Astrocyte (in vitro differentiated cells and primary cell): ENCODE data around the gene NCOA1.

Source experiments
- CTCF ChIP-seq: IDR thresholded peaks from 2 replicates; pipeline ENCODE4 v1.5.1; 2011; ENCODE audit warnings: low read depth, mild to moderate bottlenecking, inconsistent platforms, low read length, moderate library complexity; ENCODE audit not compliant: insufficient read depth
- EZH2 ChIP-seq: IDR thresholded peaks from 2 replicates; pipeline ENCODE4 v1.6.1; 2012; ENCODE audit warnings: mild to moderate bottlenecking, low read length, inconsistent platforms; ENCODE audit not compliant: insufficient read depth

GRCh38 chr2:24474053-24474452 is 17.0 kb upstream of the NCOA1 start:
- no peak for TF ChIP-seq EZH2
- no peak for TF ChIP-seq CTCF
